PFSK-1 (cell line): ENCODE data around the gene SREK1.

Experiments
- FOXP2 ChIP-seq: optimal IDR thresholded peaks from 2 replicates; pipeline ENCODE3; 2011; ENCODE audit warnings: borderline replicate concordance, control low read depth, inconsistent platforms; ENCODE audit not compliant: insufficient read depth; ENCODE audit errors: extremely low read length, extremely low read depth
- POLR2AphosphoS5 ChIP-seq: IDR thresholded peaks from 2 replicates; pipeline ENCODE4 v1.6.1; 2012; ENCODE audit warnings: low read depth, mild to moderate bottlenecking, control low read depth, low read length, moderate library complexity
- REST ChIP-seq, 2 experiments: IDR thresholded peaks; 2 replicates each; pipeline versions ENCODE4 v1.6.1 to v1.8.0; 2011 to 2012; ENCODE audit warnings: low read depth in 2 of 2, low read length in 2 of 2, control low read depth in 1 of 2, inconsistent platforms in 1 of 2, mild to moderate bottlenecking in 1 of 2, moderate library complexity in 1 of 2; ENCODE audit not compliant: insufficient read depth in 1 of 2
- SIN3A ChIP-seq: IDR thresholded peaks from 2 replicates; pipeline ENCODE4 v1.6.1; 2012; ENCODE audit warnings: mild to moderate bottlenecking, low read length, moderate library complexity, borderline replicate concordance; ENCODE audit not compliant: insufficient read depth
- TAF1 ChIP-seq: IDR thresholded peaks from 2 replicates; pipeline ENCODE4 v1.6.1; 2012; ENCODE audit warnings: low read length, control low read depth, borderline replicate concordance; ENCODE audit not compliant: insufficient read depth

The SREK1 gene

GRCh38 chr5:66161356-66161755 lies 17.3 kb downstream of the SREK1 start:
- TF ChIP-seq POLR2AphosphoS5 (no peak), SIN3A (no peak), REST (IDR thresholded peaks at IDR 0.05; ENCODE audit: insufficient read depth in 1 of 2, low read depth in 2 of 2, low read length in 2 of 2) (no peak), TAF1 (no peak), FOXP2 (no peak)

- TF ChIP-seq SIN3A (no peak), POLR2AphosphoS5 (no peak)
Measured at GRCh38 chr5:66164044-66164790, 20.1 kb downstream of the SREK1 start.

GRCh38 chr5:66168226-66168625 lies 24.1 kb downstream of the SREK1 start:
- no peak for TF ChIP-seq TAF1
- no peak for TF ChIP-seq REST (IDR thresholded peaks at IDR 0.05; ENCODE audit: insufficient read depth in 1 of 2, low read depth in 2 of 2, low read length in 2 of 2)
- TF ChIP-seq POLR2AphosphoS5, result no peak
- no peak for TF ChIP-seq SIN3A
- TF ChIP-seq FOXP2, result no peak

- no peak for TF ChIP-seq TAF1
- no peak for TF ChIP-seq FOXP2
- no peak for TF ChIP-seq REST (IDR thresholded peaks at IDR 0.05; ENCODE audit: insufficient read depth in 1 of 2, low read depth in 2 of 2, low read length in 2 of 2)
- TF ChIP-seq POLR2AphosphoS5, result no peak
- TF ChIP-seq SIN3A, result no peak
Measured at GRCh38 chr5:66169534-66169933, 25.4 kb downstream of the SREK1 start.

- TF ChIP-seq SIN3A, result no peak
- no peak for TF ChIP-seq REST (IDR thresholded peaks at IDR 0.05; ENCODE audit: insufficient read depth in 1 of 2, low read depth in 2 of 2, low read length in 2 of 2)
- TF ChIP-seq POLR2AphosphoS5, result no peak
- no peak for TF ChIP-seq TAF1
- TF ChIP-seq FOXP2, result no peak
Measured at GRCh38 chr5:66170195-66170919, 26.3 kb downstream of the SREK1 start.
